ENCODE data around the gene OSBP2. TPM values are rescaled to one million over a fixed set of nuclear protein-coding genes. Genes with fewer than 3 reads are reported as not detected.
"Not testable (repeated sequence)": the region's sequence is repeated elsewhere in the genome, so short reads cannot be mapped to it uniquely, and the experiment has no call there.

OSBP2 gene
- total RNA-seq, 1 donor from 2014 or later: 19.2 TPM

DNA sequence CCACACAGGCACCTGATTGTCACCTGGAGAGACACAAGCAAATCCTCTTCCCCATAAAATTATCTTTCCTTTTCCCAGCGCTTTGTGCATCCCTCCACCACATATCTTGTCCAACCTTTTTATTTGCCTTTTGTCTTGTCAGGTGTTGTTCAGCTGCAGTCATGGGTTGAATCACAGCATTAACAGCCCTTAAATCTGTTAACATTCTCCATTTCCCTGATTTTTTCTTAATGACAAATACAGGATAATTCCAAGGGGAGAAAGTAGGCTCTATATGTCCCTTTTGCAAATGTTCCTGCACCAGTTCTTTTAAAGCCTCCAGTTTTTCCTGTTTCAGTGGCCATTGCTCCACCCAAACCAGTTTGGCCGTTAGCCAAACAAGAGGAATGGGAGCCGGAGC, 18.1 kb upstream of the OSBP2 start:
- not testable (repeated sequence) for FAIRE-seq; DNase-seq (ENCODE audit: low spot score in 2 of 2)

DNA sequence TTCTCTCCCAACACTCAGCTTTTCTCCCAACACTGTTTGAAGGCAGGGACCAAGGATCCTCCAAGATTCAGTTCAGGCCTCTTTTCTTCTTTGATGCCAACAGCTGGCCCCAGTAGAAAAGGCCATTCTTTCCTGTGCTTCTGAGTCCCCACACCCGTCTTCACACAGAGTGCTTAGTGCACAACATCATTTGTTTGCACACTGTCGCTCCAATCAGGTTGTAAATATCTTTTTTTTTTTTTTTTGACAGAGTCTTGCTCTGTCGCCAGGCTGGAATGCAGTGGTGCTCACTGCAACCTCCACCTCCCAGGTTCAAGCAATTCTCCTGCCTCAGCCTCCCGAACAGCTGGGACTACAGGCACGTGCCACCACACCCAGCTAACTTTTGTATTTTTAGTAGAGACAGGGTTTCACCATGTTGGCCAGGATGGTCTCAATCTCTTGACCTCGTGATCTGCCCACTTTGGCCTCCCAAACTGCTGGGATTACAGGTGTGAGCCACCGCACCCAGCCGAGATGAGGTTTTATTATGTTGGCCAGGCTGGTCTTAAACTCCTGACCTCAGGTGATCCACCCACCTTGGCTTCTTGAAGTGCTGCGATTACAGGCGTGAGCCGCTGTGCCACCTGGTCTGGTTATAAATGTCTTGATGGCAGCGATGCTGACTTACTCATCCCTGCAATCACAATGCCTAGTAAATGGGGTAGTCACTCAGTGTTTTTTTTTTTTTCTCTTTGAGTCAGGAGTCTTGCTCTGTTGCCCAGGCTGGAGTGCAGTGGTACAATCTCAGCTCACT, 14.6 kb upstream of the OSBP2 start:
- FAIRE-seq; DNase-seq (ENCODE audit: low spot score in 2 of 2): not testable (repeated sequence)

DNA sequence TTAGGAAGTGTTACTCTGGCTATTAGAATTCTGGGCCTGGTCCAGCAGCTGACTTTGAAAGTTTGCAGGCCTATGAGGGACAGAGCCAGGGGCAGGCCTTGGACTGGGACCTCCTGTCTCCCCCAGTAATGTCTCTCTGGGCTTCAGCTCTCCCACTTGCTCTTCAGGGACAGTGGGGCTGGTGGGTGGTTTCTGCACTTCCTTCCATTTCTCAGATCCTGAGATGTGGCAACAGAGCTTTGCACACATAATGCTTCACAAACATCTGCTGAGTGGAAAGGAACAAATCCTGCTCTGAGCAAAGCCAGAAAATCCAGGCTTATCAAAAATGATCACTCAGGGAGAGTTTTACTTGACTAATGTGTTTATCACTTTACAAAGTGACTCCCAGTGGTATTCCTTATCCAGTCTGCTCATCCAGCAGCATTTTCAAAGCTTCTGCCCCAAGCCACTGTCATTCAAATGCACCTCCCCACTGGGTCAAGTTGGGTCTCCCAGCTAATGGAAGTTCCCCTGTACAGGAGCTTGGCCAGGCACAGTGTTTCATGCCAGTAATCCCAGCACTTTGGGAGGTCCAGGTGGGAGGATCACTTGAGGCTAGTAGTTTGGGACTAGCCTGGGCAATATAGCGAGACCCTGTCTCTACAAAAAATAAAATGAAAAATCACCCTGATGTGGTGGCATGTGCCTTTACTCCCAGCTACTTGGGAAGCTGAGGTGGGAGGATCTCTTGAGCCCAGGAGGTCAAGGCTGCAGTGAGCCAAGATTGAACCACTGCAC, 13.5 kb upstream of the OSBP2 start:
- FAIRE-seq (no peak), DNase-seq (ENCODE audit: low spot score in 2 of 2) (no peak)

DNA sequence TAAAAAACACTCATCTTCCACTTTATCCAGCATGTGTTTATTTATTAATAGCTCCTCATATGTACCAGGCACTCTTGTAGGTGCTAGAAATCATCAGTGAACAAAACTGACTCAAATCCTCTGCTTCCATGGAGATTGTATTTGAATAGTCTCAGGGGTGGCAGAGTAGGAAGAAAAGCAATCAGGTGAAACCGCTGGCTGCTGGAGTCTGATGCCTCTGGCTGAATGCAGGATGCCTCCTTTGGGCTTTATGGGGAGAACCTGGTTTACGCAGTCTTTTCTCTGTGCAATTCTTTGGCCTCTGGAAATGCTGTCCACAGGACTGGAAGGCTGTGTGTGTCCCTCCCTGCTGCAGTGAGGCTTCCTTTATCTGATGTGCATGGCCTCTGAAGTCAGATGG, 12.8 kb upstream of the OSBP2 start:
- FAIRE-seq (no peak), DNase-seq (ENCODE audit: low spot score in 2 of 2) (no peak)

DNA sequence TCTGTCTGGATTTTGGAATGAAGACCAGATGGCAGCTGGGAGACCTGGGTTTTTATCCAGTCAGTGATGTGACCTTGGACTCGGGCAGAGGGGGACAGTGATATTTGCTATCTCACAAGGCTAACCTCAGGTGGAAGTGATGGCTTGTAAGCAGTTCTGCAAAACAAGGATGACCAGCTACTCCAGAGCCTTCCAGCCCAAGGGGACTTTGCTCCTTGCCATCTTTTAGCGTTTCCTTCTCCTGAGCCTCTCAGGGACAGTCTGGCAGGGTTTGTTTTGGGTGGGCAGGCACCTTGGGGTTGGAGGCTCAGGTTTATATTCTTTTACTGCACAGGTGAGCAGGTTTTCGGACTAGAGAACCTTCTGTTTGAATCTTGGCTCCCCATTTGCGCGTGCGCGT, 9.5 kb upstream of the OSBP2 start:
- no peak for FAIRE-seq
- DNase-seq (ENCODE audit: low spot score in 2 of 2): no peak

DNA sequence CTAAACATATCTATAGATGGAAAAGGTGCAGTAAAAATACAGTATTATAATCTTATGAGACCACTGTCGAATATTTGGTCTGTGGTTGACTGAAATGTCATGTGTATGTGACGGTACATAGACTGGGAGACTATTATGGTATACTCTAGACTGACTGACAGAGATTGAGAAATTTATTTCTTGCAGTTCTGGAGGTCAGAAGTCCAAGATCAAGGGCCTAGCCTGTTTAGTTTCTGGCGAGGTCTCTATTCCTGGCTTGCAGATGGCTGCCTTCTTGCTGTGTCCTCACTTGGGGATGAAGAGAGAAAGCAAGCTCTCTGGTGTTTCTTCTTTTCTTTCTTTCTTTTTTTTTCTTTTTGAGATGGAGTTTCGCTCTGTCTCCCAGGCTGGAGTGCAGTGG, 7.3 kb upstream of the OSBP2 start:
- no peak for FAIRE-seq
- DNase-seq (ENCODE audit: low spot score in 2 of 2): no peak

DNA sequence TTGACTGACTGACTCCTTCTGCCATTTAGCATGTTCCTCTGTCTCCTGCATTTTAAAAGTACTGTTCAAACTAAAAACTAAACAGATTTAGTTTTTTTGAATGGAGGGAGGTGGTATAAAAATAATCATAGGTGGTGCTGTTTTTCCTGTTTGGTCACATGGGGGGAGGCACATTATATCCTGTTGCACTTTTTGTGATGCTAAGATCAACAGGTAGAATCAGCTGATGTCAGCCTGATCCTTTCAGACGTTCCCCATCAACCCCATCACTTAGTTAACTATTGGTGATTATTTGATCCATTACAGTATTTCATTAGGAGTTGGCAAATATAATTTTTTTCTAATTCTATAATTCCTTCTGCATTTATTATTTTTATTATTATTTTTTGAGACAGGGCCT, 5.1 kb upstream of the OSBP2 start:
- FAIRE-seq: no peak
- no peak for DNase-seq (ENCODE audit: low spot score in 2 of 2)

DNA sequence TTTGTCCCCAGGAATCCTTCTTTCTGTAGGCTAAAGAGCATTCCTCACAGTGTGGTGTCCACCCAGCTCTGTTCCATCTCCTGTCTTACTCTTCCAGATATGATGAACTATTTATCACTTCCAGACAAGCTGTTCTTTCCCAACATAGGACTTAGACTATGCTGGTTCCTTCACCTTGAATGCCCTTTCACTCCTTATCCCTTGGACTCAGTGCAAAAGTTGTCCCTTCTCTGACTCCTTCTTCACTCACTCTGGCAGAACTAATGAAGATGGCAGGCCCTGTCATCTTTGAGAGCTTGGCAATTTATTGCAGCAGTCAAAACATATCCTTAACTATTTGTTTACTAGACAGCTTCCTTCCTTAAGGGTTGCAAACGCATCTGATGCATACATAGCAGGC, 3.5 kb upstream of the OSBP2 start:
- FAIRE-seq: no peak
- DNase-seq (ENCODE audit: low spot score in 2 of 2): no peak

DNA sequence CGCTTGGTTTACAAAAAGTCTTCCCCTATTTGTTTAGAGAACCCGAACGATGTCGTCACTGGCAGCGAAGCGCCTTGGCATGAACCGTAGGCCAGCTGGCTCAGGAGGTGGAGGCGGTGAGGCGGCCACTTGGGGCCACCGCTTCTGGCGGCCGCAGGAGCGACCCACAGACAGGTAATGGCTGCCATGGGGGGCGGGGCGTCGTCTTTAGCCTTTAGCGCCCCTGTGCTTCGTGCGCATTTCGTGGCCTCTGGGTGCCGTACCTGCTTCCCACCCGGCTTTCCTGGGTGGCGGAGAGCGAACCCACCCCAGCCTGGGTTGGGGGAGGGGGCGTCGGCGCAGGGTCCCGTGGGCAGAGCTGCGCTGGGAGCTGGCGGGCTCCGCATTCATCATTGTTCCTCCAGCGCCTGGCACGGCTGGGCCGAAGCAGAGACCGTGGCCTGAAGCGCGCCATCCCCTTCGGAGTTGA, 469 bp upstream of the OSBP2 start:
- DNase-seq (ENCODE audit: low spot score in 2 of 2): peak; percentile 59 to 62
- FAIRE-seq: no peak

DNA sequence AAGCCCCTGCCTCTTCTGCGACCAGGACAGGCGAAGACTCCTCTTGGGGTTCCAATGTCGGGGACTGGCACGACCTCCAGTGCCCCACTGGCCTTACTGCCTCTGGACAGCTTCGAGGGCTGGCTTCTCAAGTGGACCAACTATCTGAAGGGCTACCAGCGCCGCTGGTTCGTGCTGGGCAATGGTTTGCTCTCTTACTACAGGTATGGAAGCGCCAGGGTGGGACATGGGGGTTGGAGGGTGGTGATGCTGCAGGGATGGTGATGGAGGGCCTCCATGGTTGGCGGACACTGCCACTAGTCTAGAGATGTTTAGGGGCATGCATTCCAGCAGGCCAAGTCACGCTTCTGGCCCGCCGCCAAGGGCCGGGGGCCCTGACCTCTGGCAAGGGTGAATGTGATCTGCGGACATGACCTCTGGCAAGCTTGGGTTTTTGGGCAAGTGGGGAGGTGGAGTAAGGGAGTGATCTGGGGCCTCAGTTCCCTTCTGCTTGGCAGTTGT, 727 bp downstream of the OSBP2 start:
- no peak for FAIRE-seq
- peak in 1 of 2 donors; percentile 52 for DNase-seq (ENCODE audit: low spot score in 2 of 2)

DNA sequence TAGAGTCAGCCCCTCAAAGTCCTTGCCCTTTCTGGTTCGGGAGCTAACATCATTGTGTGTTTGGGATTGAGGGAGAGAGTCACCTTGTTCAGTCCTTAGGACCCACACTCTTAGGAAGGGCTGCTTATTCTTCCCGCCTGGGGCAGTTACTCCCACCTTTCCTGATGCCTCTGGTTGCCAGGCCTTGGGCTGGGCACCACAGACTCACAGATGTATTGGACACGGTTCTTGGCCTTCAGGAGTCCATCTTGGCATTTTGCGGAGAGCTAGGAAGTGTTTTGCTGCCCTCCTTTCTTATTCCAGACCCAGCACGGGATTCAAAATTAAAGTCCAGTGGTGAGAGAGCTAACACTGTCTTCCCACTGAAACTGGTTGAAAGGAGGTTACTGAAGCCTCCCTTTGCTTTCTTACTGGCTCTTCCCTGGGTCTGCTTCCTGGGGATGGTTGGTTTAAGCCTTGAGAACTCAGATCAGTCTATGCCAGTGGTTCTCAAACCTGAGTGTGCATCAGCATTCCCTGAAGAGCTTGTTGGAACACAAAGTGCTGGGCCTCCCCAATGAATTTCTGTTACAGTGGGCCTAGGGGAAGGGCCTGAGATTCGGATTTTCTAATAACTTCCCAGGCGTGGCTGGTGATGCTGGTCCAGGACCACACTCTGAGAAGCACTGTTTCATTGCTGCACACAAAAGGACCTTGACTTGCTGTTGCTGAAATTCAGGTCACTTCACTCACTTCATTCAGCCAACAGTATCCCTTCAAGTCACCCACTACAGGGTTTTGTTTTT, 1.4 kb downstream of the OSBP2 start:
- peak in 1 of 2 donors; percentile 31 for DNase-seq (ENCODE audit: low spot score in 2 of 2)
- FAIRE-seq: no peak

DNA sequence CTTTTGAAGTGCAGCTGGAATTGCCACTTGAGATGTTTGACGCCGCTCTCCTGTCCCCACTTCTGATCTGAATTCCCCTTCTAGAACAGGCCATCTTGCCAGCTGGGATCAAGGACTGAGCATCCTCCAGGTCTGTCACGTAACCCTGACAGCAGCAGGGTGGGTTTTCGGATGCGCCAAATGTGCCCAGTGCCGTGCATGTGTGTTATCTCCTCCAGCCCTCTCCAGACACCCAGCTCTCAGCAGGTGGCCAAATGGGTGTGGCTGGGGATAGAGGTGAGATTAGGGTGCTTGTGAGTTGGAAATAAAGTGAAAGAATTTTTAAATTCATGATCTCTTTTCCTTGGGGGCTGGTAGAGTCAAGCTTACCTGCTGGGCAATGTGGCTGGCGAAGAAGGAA, 3.3 kb downstream of the OSBP2 start:
- DNase-seq (ENCODE audit: low spot score in 2 of 2): no peak
- no peak for FAIRE-seq

DNA sequence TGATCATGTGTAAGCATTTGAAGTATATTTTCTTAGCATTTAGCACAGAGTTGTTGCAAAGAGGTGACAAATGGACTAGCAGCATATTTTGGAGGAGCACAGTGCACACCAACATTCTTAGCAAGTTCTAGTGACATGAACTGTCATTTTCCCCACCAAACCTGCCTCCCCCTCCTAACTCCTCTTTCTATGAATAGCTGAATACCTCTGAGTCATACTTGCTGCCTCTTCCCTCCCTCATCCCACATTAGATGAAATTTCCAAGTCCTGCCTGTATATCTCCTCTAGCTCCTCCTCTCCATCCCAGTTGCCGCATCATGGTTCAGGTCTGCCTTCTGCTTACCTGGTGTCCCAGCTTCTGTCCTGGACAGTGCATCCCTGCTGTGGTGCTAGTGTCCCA, 7.2 kb downstream of the OSBP2 start:
- FAIRE-seq: no peak

DNA sequence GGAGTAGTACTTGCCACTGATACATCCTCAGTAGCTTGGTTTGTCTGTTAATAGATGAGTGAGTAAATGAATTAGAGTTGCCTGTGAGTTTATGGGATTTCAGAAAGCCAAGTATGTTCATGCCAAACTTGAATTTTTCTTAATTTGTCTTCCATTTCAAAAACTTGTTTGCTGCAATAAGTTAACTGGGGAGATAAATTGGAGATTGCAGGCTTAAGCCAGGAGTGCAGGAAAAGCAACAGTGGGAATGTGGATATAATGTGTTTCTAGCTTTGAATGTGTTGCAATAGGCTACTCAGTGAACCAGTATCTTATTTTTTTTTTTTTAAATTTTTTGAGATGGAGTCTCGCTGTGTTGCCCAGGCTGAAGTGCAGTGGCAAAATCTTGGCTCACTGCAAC, 8.2 kb downstream of the OSBP2 start:
- DNase-seq (ENCODE audit: low spot score in 2 of 2) (no peak), FAIRE-seq (no peak)

More for the DNA sequence above, 7.2 kb downstream of the OSBP2 start:
- DNase-seq (ENCODE audit: low spot score in 2 of 2): no peak

DNA sequence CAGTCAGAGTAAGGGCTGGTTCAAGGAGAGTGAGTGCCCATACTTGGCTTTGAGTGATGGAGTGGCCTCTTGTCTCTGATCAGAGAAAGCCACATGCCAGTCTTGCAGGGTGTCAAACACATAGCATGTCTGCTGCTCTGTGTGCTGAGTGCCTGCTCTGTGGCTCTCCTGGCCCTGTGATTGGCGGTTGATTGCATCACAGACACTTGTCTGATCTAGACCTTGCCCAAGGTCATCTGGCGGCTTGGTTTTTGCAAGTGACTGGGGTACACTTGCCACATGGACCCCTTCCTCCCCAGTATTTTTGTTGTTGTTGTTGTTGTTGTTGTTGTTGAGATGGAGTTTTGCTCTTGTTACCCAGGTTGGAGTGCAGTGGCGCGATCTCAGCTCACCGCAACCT, 10.3 kb downstream of the OSBP2 start:
- DNase-seq (ENCODE audit: low spot score in 2 of 2) (no peak), FAIRE-seq (no peak)

DNA sequence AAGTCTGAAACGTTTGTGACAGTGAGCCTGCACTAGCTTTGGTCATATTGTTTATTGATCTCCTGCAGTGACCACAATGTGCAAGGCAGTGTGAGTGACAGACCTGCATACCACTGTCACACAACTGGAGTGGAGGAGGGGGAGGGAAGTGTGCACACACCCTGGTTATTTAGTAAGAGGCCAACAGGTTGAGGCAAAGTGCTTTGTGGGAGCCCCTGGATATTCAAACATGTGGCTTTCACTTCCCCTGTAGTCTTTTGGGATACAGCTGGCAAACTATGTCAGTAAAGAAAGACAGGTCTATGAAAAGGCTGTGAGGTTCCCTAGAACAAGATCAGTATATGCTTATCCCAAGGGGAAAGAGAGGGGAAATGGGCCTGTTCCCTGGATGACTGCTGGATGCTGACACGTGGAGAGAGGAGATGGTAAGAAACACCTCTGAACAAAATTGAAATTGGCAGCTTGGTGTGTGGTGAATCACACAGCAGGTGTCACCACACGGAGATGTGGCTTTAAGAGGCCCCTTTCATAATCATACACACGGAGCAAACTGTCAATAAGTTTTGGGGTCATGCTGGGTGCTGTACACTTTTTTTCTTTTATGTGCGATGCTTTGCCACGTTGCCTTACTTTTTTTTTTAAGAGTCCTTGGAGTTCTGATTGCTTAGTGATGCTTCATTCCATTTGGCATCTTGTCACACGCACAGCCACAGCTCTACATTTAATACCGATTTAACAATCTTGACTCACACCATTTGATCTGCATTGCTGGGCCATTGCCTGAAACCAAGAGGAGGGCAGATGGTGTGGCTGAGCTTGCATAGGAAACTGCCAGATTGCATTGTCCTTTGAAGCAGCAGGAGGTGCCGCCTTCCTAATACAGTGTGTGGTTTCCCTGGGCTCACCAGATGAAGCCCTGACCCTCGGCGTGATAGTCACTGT, 11.3 kb downstream of the OSBP2 start:
- no peak for DNase-seq (ENCODE audit: low spot score in 2 of 2)
- no peak for FAIRE-seq

DNA sequence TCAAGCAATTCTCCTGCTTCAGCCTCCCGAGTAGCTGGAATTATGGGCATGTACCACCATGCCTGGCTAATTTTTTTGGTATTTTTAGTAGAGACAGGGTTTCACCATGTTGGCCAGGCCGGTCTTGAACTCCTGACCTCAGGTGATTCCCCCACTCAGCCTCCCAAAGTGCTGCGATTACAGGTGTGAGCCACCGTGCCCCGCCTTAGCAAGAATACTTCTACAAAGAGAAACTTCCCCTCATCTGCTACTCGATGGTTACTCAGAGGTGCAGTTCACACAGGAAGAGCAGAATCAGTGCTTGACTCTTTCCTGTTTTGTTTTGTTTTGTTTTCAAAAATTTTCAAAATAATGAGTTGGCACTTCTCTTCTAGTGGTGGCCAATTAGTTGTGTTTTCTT, 15.3 kb downstream of the OSBP2 start:
- DNase-seq (ENCODE audit: low spot score in 2 of 2); FAIRE-seq: not testable (repeated sequence)

DNA sequence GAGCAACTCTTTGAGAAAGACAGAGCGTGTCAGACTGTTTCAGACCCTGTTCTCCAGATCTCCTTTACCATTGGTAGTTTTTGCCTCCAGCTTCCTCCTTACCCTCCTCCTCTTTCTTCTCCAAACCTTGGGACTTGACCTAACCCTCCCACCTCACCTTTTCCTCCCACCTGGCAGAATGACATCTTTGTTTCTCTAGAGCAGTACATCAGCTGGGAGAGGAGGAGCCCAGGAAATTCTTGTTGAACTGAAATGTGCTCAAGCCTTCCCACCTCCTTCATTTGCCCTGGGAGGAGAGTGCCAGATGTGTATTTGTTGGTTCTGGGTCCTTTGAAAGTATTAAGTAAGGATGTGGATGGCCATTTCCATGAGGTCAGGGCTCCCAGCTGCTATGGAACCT, 17.4 kb downstream of the OSBP2 start:
- DNase-seq (ENCODE audit: low spot score in 2 of 2): no peak
- FAIRE-seq: no peak

DNA sequence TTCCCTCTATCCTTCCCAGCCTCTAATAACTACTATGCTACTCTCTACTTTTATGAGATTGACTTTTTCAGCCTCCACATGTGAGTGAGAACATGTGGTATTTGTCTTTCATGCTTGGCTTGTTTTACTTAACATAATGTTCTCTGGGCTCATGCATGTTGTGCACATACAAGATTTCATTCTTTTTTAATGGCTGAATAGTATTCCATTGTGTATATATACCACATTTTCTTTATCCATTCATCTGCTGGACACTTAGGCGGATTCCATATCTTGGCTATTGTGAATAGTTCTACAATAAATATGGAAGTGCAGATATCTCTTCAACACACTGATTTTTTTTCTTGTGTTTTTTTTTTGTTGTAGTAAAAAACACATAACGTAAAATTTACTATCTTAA, 19.4 kb downstream of the OSBP2 start:
- no peak for DNase-seq (ENCODE audit: low spot score in 2 of 2)
- FAIRE-seq: no peak

Measured in frontal cortex (tissue), 4 donors.